IPS-20b (cell line): Measurements from ENCODE around the gene UBE2G2.
A peak's percentile ranks its signal among the peaks of the same experiment; 100 is the strongest.

Source experiments
- H3K27ac ChIP-seq: one replicate; pipeline ENCODE4 v1.5.1; 2013; ENCODE audit warnings: low read length
- H3K27me3 ChIP-seq: 2 replicates; pipeline ENCODE4 v1.6.1; 2013; ENCODE audit warnings: mild to moderate bottlenecking, low read length, inconsistent platforms; ENCODE audit not compliant: insufficient read depth
- H3K36me3 ChIP-seq: 2 replicates; pipeline ENCODE4 v1.6.1; 2013; ENCODE audit warnings: low read depth, mild to moderate bottlenecking, inconsistent platforms, low read length, moderate library complexity; ENCODE audit not compliant: insufficient read depth
- H3K4me1 ChIP-seq: 2 replicates; pipeline ENCODE4 v1.6.1; 2013; ENCODE audit warnings: mild to moderate bottlenecking, control low read depth, inconsistent platforms, low read length, moderate library complexity; ENCODE audit not compliant: insufficient read depth
- H3K4me3 ChIP-seq: 2 replicates; pipeline ENCODE4 v1.5.1; 2013; ENCODE audit warnings: mild to moderate bottlenecking, low read length, inconsistent platforms
- H3K9ac ChIP-seq: 2 replicates; pipeline ENCODE4 v1.6.1; 2013; ENCODE audit warnings: low read depth, mild to moderate bottlenecking, inconsistent platforms, low read length, moderate library complexity
- H3K9me3 ChIP-seq: 2 replicates; pipeline ENCODE4 v1.6.1; 2013; ENCODE audit warnings: mild to moderate bottlenecking, low read depth, low read length, inconsistent platforms; ENCODE audit not compliant: insufficient read depth

The UBE2G2 gene

GRCh38 chr21:44810779-44811178 is 9.2 kb upstream of the UBE2G2 start:
- H3K4me1 ChIP-seq = peaks cover 3% of the 10 kb centered on the region; the same call in 1 of the 2 replicates
- no peaks in the 10 kb centered on the region for H3K9me3 ChIP-seq
- no peak overlapping the region for H3K9ac ChIP-seq
- H3K27me3 ChIP-seq = no peaks in the 10 kb centered on the region
- no peak overlapping the region for H3K27ac ChIP-seq
- no peak overlapping the region for H3K4me3 ChIP-seq
- H3K36me3 ChIP-seq = peaks cover 57% of the 10 kb centered on the region

- Histone ChIP-seq H3K9me3 (no peaks in the 10 kb centered on the region), H3K27me3 (no peaks in the 10 kb centered on the region), H3K36me3 (peaks cover 76% of the 10 kb centered on the region), H3K9ac (no peak overlapping the region), H3K4me3 (no peak overlapping the region), H3K4me1 (peaks cover 4% of the 10 kb centered on the region; the same call in 1 of the 2 replicates), H3K27ac (no peak overlapping the region)
Measured at GRCh38 chr21:44805859-44806258, 4.2 kb upstream of the UBE2G2 start.

- no peak overlapping the region for H3K27ac ChIP-seq
- peaks cover 70% of the 10 kb centered on the region for H3K36me3 ChIP-seq
- H3K9ac ChIP-seq = no peak overlapping the region
Measured at GRCh38 chr21:44805226-44805625, 3.6 kb upstream of the UBE2G2 start.

GRCh38 chr21:44804762-44805161 is 3.1 kb upstream of the UBE2G2 start:
- H3K9ac ChIP-seq = no peak overlapping the region
- H3K27ac ChIP-seq = no peak overlapping the region
- peaks cover 10% of the 10 kb centered on the region for H3K4me1 ChIP-seq
- no peak overlapping the region for H3K4me3 ChIP-seq
- no peaks in the 10 kb centered on the region for H3K27me3 ChIP-seq
- no peaks in the 10 kb centered on the region for H3K9me3 ChIP-seq
- H3K36me3 ChIP-seq = peaks cover 68% of the 10 kb centered on the region

More at GRCh38 chr21:44805226-44805625, 3.6 kb upstream of the UBE2G2 start:
- Histone ChIP-seq H3K4me1 (peaks cover 7% of the 10 kb centered on the region; the same call in 1 of the 2 replicates), H3K27me3 (no peaks in the 10 kb centered on the region), H3K9me3 (no peaks in the 10 kb centered on the region), H3K4me3 (no peak overlapping the region)

- peaks cover 69% of the 10 kb centered on the region for H3K36me3 ChIP-seq
Measured at GRCh38 chr21:44803651-44804050, 2.0 kb upstream of the UBE2G2 start.

GRCh38 chr21:44802396-44803153 is 955 bp upstream of the UBE2G2 start:
- Histone ChIP-seq H3K36me3 (peaks cover 65% of the 10 kb centered on the region), H3K27ac (peak overlapping the region; percentile 76), H3K4me1 (peaks cover 11% of the 10 kb centered on the region), H3K27me3 (no peaks in the 10 kb centered on the region), H3K9me3 (no peaks in the 10 kb centered on the region), H3K4me3 (peak overlapping the region; percentile 91), H3K9ac (peak overlapping the region; percentile 91)

More at GRCh38 chr21:44803651-44804050, 2.0 kb upstream of the UBE2G2 start:
- Histone ChIP-seq H3K9me3 (no peaks in the 10 kb centered on the region), H3K4me1 (peaks cover 11% of the 10 kb centered on the region), H3K27me3 (no peaks in the 10 kb centered on the region), H3K4me3 (no peak overlapping the region), H3K27ac (no peak overlapping the region), H3K9ac (no peak overlapping the region)

GRCh38 chr21:44800971-44801467 is 601 bp downstream of the UBE2G2 start:
- Histone ChIP-seq H3K9ac (peak overlapping the region; percentile 91), H3K9me3 (no peaks in the 10 kb centered on the region), H3K27me3 (no peaks in the 10 kb centered on the region), H3K36me3 (peaks cover 63% of the 10 kb centered on the region), H3K4me3 (peak overlapping the region; percentile 91), H3K4me1 (peaks cover 11% of the 10 kb centered on the region), H3K27ac (no peak overlapping the region)

GRCh38 chr21:44800103-44800502 is 1.5 kb downstream of the UBE2G2 start:
- Histone ChIP-seq H3K4me3 (peak overlapping the region; percentile 91), H3K27me3 (no peaks in the 10 kb centered on the region), H3K4me1 (peaks cover 11% of the 10 kb centered on the region), H3K9me3 (no peaks in the 10 kb centered on the region), H3K9ac (peak overlapping the region; percentile 91; the same call in 1 of the 2 replicates), H3K27ac (no peak overlapping the region), H3K36me3 (peaks cover 57% of the 10 kb centered on the region)

GRCh38 chr21:44799646-44800045 is 2.0 kb downstream of the UBE2G2 start:
- H3K27ac ChIP-seq = no peak overlapping the region
- peaks cover 11% of the 10 kb centered on the region for H3K4me1 ChIP-seq
- H3K27me3 ChIP-seq = no peaks in the 10 kb centered on the region
- H3K36me3 ChIP-seq = peaks cover 52% of the 10 kb centered on the region
- H3K9me3 ChIP-seq = no peaks in the 10 kb centered on the region
- no peak overlapping the region for H3K9ac ChIP-seq
- H3K4me3 ChIP-seq = peak overlapping the region; percentile 49

GRCh38 chr21:44797775-44798174 is 3.8 kb downstream of the UBE2G2 start:
- H3K9me3 ChIP-seq = no peaks in the 10 kb centered on the region
- no peak overlapping the region for H3K4me3 ChIP-seq
- no peak overlapping the region for H3K27ac ChIP-seq
- peaks cover 36% of the 10 kb centered on the region for H3K36me3 ChIP-seq
- peaks cover 12% of the 10 kb centered on the region for H3K4me1 ChIP-seq
- H3K9ac ChIP-seq = no peak overlapping the region
- H3K27me3 ChIP-seq = no peaks in the 10 kb centered on the region

GRCh38 chr21:44795342-44795741 is 6.3 kb downstream of the UBE2G2 start:
- no peak overlapping the region for H3K4me3 ChIP-seq
- peaks cover 58% of the 10 kb centered on the region for H3K36me3 ChIP-seq
- H3K27me3 ChIP-seq = no peaks in the 10 kb centered on the region
- no peak overlapping the region for H3K27ac ChIP-seq
- H3K9ac ChIP-seq = no peak overlapping the region
- peaks cover 12% of the 10 kb centered on the region for H3K4me1 ChIP-seq
- no peaks in the 10 kb centered on the region for H3K9me3 ChIP-seq
